A549 (cell line): ENCODE results near the gene FUOM. TPM values are rescaled to one million over a fixed set of nuclear protein-coding genes. Genes with fewer than 3 reads are reported as not detected.

Experiments used
- ATAC-seq, 2 experiments: fragments of 200-7000 bp in 1 of 2; fragments of >200 bp in 1 of 2; cut with Nextera tagmentation in 1 of 2; cut with Tn5 transposase in 1 of 2; 3 replicates each; pipeline versions ENCODE4 v1.8.0 to v1.9.1; 2018 to 2020; ENCODE audit warnings: mild to moderate bottlenecking in 1 of 2, moderate library complexity in 1 of 2
- CTCF ChIA-PET: fragments of 300-600 bp; sonication (Branson Sonifier 250); formaldehyde crosslinking; extraction: SDS; loops from one replicate; lab custom pipeline; 2021; ENCODE audit warnings: antibody characterized with exemption, inconsistent platforms; lab: Yijun Ruan, JAX
- POLR2A ChIA-PET: fragments of 350-600 bp; formaldehyde crosslinking; extraction: SDS; loops from one replicate; lab custom pipeline; 2021; ENCODE audit warnings: antibody characterized with exemption, inconsistent platforms; lab: Yijun Ruan, JAX
- DNase-seq, 2 experiments: peaks; one replicate each; pipeline versions ENCODE4 v3.0.0 to v3.0.0-alpha.2; 2011 to 2016; ENCODE audit warnings: low read depth in 1 of 2, low spot score in 1 of 2
- FAIRE-seq: peaks from 2 replicates; lab custom pipeline; 2011; peaks lifted over from hg19 to GRCh38; lab: Jason Lieb, UNC
- H3K27ac ChIP-seq, 2 experiments: fragments of >200 bp; sonication (Bioruptor Twin); formaldehyde crosslinking; 3 replicates each; pipeline ENCODE4 v1.5.1; 2016 to 2017
- H3K4me1 ChIP-seq: fragments of >200 bp; sonication (Bioruptor Twin); formaldehyde crosslinking; 3 replicates; pipeline ENCODE4 v1.6.1; 2016
- H3K4me2 ChIP-seq: fragments of >200 bp; sonication (Bioruptor Twin); formaldehyde crosslinking; 3 replicates; pipeline ENCODE4 v1.6.1; 2016
- H3K4me3 ChIP-seq: fragments of >200 bp; sonication (Bioruptor Twin); formaldehyde crosslinking; 3 replicates; pipeline ENCODE4 v1.5.1; 2016
- H3K9me3 ChIP-seq: fragments of >200 bp; sonication (Bioruptor Twin); formaldehyde crosslinking; 3 replicates; pipeline ENCODE4 v1.6.1; 2016
- ATOH8 ChIP-seq: fragments of 250-450 bp; sonication (Bioruptor Pico); IDR thresholded peaks from 2 replicates; pipeline ENCODE4 v1.5.0; 2020; ENCODE audit warnings: low read depth, mild to moderate bottlenecking, moderate library complexity
- BCL3 ChIP-seq: fragments of >200 bp; sonication (Bioruptor Twin); formaldehyde crosslinking; IDR thresholded peaks from 3 replicates; pipeline ENCODE4 v1.6.1; 2016
- CEBPB ChIP-seq, 2 experiments: fragments of >200 bp in 1 of 2; sonication (Bioruptor Twin) in 1 of 2; formaldehyde crosslinking in 1 of 2; IDR thresholded peaks; 2 replicates each; pipeline ENCODE4 v1.6.1; 2012 to 2016
- EHF ChIP-seq: fragments of 250-450 bp; sonication (Bioruptor Pico); IDR thresholded peaks from 2 replicates; pipeline ENCODE4 v1.5.0; 2020; ENCODE audit warnings: mild to moderate bottlenecking
- EHMT2 ChIP-seq: fragments of 200-600 bp; sonication (generic); IDR thresholded peaks from 2 replicates; pipeline ENCODE4 v1.6.1; 2016; ENCODE audit warnings: antibody characterized with exemption, low read depth, mild to moderate bottlenecking, moderate library complexity
- EP300 ChIP-seq, 2 experiments: fragments of >200 bp; sonication (Bioruptor Twin); formaldehyde crosslinking; IDR thresholded peaks; 2 replicates in 1 of 2; 3 replicates in 1 of 2; pipeline ENCODE4 v1.6.1; 2016 to 2017
- FOXS1 ChIP-seq: fragments of 250-450 bp; sonication (Bioruptor Pico); IDR thresholded peaks from 2 replicates; pipeline ENCODE4 v1.5.0; 2020; ENCODE audit warnings: mild to moderate bottlenecking, moderate library complexity
- GATA3 ChIP-seq: IDR thresholded peaks from 2 replicates; pipeline ENCODE4 v1.6.1; 2012; ENCODE audit warnings: borderline replicate concordance
- MAFK ChIP-seq: fragments of 450-650 bp; IDR thresholded peaks from 2 replicates; pipeline ENCODE4 v1.6.1; 2014; ENCODE audit not compliant: partially characterized antibody
- NFE2L2 ChIP-seq: fragments of 150-350 bp; conservative IDR thresholded peaks from 2 replicates; pipeline ENCODE4 v1.6.1; 2014; ENCODE audit warnings: low read length
- NR3C1 ChIP-seq: fragments of >200 bp; sonication (Bioruptor Twin); formaldehyde crosslinking; IDR thresholded peaks from 3 replicates; pipeline ENCODE4 v1.6.1; 2017
- PBX3 ChIP-seq: IDR thresholded peaks from 2 replicates; pipeline ENCODE4 v1.6.1; 2012
- REST ChIP-seq: fragments of 200-600 bp; sonication (generic); IDR thresholded peaks from 2 replicates; pipeline ENCODE4 v1.6.1; 2016; ENCODE audit warnings: antibody characterized with exemption, mild to moderate bottlenecking, moderate library complexity
- RFX5 ChIP-seq: fragments of 450-650 bp; IDR thresholded peaks from 2 replicates; pipeline ENCODE4 v1.7.1; 2014; ENCODE audit warnings: antibody characterized with exemption, mild to moderate bottlenecking, moderate library complexity
- TFCP2L1 ChIP-seq: fragments of 250-450 bp; sonication (Bioruptor Pico); IDR thresholded peaks from 2 replicates; pipeline ENCODE4 v1.5.0; 2021; ENCODE audit warnings: mild to moderate bottlenecking
- TP53 ChIP-seq: fragments of 250-450 bp; sonication (Bioruptor Pico); IDR thresholded peaks from 2 replicates; pipeline ENCODE4 v1.5.0; 2021; ENCODE audit warnings: mild to moderate bottlenecking, moderate library complexity
- ZC3H11A ChIP-seq: fragments of 450-650 bp; IDR thresholded peaks from 2 replicates; pipeline ENCODE4 v1.6.1; 2014; ENCODE audit warnings: antibody characterized with exemption, mild to moderate bottlenecking
- WGBS: methylation state at CpG from one replicate; pipeline ENCODE4 v1.1.6; 2017; ENCODE audit errors: missing lambda C conversion rate; 5-methylcytosine and 5-hydroxymethylcytosine counted together
- polyA plus RNA-seq, 4 experiments: library from polyadenylated mRNA; depleted of rRNA in 3 of 4; stranded (reverse); fragments of >200 nt; fragmentation: RNase III in 1 of 4; extraction: RNeasy Plus Mini Kit Qiagen cat#74134 plus additional on column Dnase treatment in 1 of 4; gene quantifications; 2 replicates in 3 of 4; 3 replicates in 1 of 4; pipeline ENCODE4 v1.2.3, GENCODE V29; 2011 to 2017

Gene FUOM
- polyA plus RNA-seq, 2 of the 4 experiments (the other 2 are of a cell fraction), result 6.8 to 8.1 TPM

- CTCF ChIA-PET, result interaction anchor here (0.9 to 3.0 kb wide), 3 partner anchors 10 to 62 kb away, joined by 3 to 15 read pairs (median 3); no protein-coding TSS in a partner anchor
- no peak overlapping the region for H3K4me2 ChIP-seq
- no peak for DNase-seq
- no peaks in the 10 kb centered on the region for H3K9me3 ChIP-seq
- H3K4me3 ChIP-seq, result no peak overlapping the region
- no peak for ATAC-seq
- POLR2A ChIA-PET, result interaction anchor here (1.2 kb wide), 1 partner anchor 10 kb away, joined by 3 read pairs; no protein-coding TSS in a partner anchor
- H3K27ac ChIP-seq, result no peak overlapping the region
- FAIRE-seq, result no peak
- H3K4me1 ChIP-seq, result peaks cover 14% of the 10 kb centered on the region; the same call in 2 of the 3 replicates
- TF ChIP-seq TFCP2L1 (CRISPR knock-in tag), result no peak
- no peak for TF ChIP-seq PBX3
- no peak for TF ChIP-seq CEBPB (IDR thresholded peaks at IDR 0.05)
- TF ChIP-seq BCL3, result no peak
- TF ChIP-seq EP300 (IDR thresholded peaks at IDR 0.05), result no peak
- no peak for TF ChIP-seq EHF
- 94% methylated on average over 12 of the region's 12 CpGs for WGBS
These were observed 33.4 kb upstream of the FUOM start for GRCh38 chr10:133391249-133391635.

- 93% methylated on average over 19 of the region's 19 CpGs for WGBS
- POLR2A ChIA-PET, result interaction anchor here (1.2 kb wide), 1 partner anchor 10 kb away, joined by 3 read pairs; no protein-coding TSS in a partner anchor
- no peak for ATAC-seq
- CTCF ChIA-PET, result interaction anchor here (0.9 to 3.0 kb wide), 3 partner anchors 9 to 61 kb away, joined by 3 to 15 read pairs (median 3); no protein-coding TSS in a partner anchor
- no peak for TF ChIP-seq NR3C1
- TF ChIP-seq TP53, result no peak
- TF ChIP-seq EHMT2, result no peak
- no peak for TF ChIP-seq ZC3H11A
- TF ChIP-seq ATOH8 (CRISPR knock-in tag), result no peak
- TF ChIP-seq EHF, result no peak
- TF ChIP-seq NFE2L2, result no peak
- no peak for TF ChIP-seq RFX5
- no peak for TF ChIP-seq GATA3
- no peak for TF ChIP-seq FOXS1 (CRISPR knock-in tag)
- TF ChIP-seq MAFK, result no peak
- TF ChIP-seq REST, result no peak
- Histone ChIP-seq H3K4me2 (no peak overlapping the region), H3K4me1 (peaks cover 14% of the 10 kb centered on the region; the same call in 2 of the 3 replicates), H3K27ac (no peak overlapping the region), H3K9me3 (no peaks in the 10 kb centered on the region), H3K4me3 (no peak overlapping the region)
- no peak for DNase-seq
- FAIRE-seq, result no peak
These were observed 32.9 kb upstream of the FUOM start for GRCh38 chr10:133390597-133391248.
